Measurements from ENCODE around the gene HSPH1. TPM values are rescaled to one million over a fixed set of nuclear protein-coding genes. Genes with fewer than 3 reads are reported as not detected.

The HSPH1 gene
- total and polyA plus RNA-seq, 2 of the 13 experiments (the other 11 are each of a cell fraction or from before 2014, with no cell fraction given): 13.0 to 62.9 TPM

DNA sequence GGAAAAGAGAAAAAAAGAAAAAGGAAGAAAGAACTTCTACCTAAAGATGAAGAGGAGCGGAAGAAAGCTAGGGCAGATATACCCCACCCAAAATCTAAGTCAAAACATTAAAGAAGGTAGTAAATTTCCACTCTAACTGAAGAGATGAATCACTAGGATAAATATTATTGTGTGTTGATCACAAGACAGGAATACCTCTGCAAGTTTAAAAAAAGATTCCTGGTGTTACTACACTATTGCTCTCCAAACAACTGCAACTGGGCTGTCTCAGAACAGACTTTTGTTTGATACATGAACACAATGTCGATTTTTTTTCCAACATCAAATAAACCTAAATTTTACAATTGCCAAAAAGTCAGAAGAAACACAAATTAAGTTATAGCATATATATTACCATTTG is 6.8 kb downstream of the HSPH1 start (continued):
- TF ChIP-seq HMG20B (CRISPR knock-in tag; conservative IDR thresholded peaks at IDR 0.05) (no peak), TCF7 (IDR thresholded peaks at IDR 0.05; ENCODE audit: low read depth) (no peak), ZKSCAN1 (IDR thresholded peaks at IDR 0.05; ENCODE audit: low read length) (no peak), ZNF609 (CRISPR knock-in tag; IDR thresholded peaks at IDR 0.05; ENCODE audit: borderline replicate concordance) (no peak), ZSCAN5A (CRISPR knock-in tag; IDR thresholded peaks at IDR 0.05; ENCODE audit: borderline replicate concordance) (no peak)
- TF ChIP-seq, protein P1, sequence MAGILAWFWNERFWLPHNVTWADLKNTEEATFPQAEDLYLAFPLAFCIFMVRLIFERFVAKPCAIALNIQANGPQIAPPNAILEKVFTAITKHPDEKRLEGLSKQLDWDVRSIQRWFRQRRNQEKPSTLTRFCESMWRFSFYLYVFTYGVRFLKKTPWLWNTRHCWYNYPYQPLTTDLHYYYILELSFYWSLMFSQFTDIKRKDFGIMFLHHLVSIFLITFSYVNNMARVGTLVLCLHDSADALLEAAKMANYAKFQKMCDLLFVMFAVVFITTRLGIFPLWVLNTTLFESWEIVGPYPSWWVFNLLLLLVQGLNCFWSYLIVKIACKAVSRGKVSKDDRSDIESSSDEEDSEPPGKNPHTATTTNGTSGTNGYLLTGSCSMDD (CRISPR knock-in tag; IDR thresholded peaks at IDR 0.05): no peak

Measured in HepG2 (cell line).